ENCODE data around the gene PEAR1. TPM values are rescaled to one million over a fixed set of nuclear protein-coding genes. Genes with fewer than 3 reads are reported as not detected.

The PEAR1 gene
- total RNA-seq, 1 donor, result 17.0 TPM

DNA sequence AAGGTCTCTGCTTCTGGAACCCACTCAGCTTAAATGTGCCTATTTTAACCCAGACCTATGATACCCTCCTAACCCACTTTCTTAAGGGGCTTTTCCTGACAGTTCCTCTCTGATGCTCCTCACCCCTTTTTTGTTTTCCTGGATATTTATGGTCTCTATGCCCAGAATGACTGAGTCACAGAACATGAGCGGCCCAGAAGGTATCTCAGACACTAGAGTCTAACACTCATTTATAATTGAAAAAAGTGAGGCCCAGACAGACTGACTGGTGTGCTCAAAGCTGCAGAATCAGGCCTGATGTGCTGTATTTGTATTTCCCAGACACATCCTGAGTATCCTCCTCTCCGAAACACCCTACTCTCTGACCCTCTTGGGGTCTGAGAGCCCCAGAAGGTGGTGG lies 70.9 kb downstream of the PEAR1 start:
- no peak overlapping the region for H3K27ac ChIP-seq (ENCODE audit: low read depth, low read length)
- no peaks in the 10 kb centered on the region for H3K27me3 ChIP-seq (ENCODE audit: insufficient read depth, low read length)
- H3K4me1 ChIP-seq (ENCODE audit: insufficient read depth, low read length), result no peaks in the 10 kb centered on the region
- peaks cover 46% of the 10 kb centered on the region for H3K36me3 ChIP-seq (ENCODE audit: insufficient read depth, low read length)
- DNase-seq (ENCODE audit: insufficient read length, low spot score, missing footprints), result no peak
- TF ChIP-seq, protein P1, sequence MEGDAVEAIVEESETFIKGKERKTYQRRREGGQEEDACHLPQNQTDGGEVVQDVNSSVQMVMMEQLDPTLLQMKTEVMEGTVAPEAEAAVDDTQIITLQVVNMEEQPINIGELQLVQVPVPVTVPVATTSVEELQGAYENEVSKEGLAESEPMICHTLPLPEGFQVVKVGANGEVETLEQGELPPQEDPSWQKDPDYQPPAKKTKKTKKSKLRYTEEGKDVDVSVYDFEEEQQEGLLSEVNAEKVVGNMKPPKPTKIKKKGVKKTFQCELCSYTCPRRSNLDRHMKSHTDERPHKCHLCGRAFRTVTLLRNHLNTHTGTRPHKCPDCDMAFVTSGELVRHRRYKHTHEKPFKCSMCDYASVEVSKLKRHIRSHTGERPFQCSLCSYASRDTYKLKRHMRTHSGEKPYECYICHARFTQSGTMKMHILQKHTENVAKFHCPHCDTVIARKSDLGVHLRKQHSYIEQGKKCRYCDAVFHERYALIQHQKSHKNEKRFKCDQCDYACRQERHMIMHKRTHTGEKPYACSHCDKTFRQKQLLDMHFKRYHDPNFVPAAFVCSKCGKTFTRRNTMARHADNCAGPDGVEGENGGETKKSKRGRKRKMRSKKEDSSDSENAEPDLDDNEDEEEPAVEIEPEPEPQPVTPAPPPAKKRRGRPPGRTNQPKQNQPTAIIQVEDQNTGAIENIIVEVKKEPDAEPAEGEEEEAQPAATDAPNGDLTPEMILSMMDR (IDR thresholded peaks at IDR 0.05; ENCODE audit: extremely low read depth, low read depth, low read length), result no peak
- no peaks in the 10 kb centered on the region for H3K9me3 ChIP-seq (ENCODE audit: low read depth, low read length)
- no peak overlapping the region for H3K4me2 ChIP-seq (ENCODE audit: insufficient read depth, low read length)
- no peak overlapping the region for H3K4me3 ChIP-seq (ENCODE audit: insufficient read depth, low read length)
- no peak overlapping the region for H2AFZ ChIP-seq (ENCODE audit: low read length)
- H4K20me1 ChIP-seq (ENCODE audit: insufficient read depth, low read length), result no peaks in the 10 kb centered on the region
- H3K79me2 ChIP-seq (ENCODE audit: insufficient read depth, low read length), result no peaks in the 10 kb centered on the region

Small RNA genes within 50 kb of the gene (small RNA-seq; reads per million reads assigned to genes)
- gene MIR765, result 0.52 reads per million

Other genes with a start within 250 kb of the PEAR1 start
- 0.36 and 1.5 TPM in 2 replicates for gene NES, start 216.3 kb upstream of the PEAR1 start, total RNA-seq
- gene CRABP2, start 188.1 kb upstream of the PEAR1 start, total RNA-seq, result 9.1 and 16.6 TPM in 2 replicates
- gene METTL25B, start 165.2 kb upstream of the PEAR1 start, total RNA-seq, result 8.3 and 12.7 TPM in 2 replicates
- 16.8 and 21.0 TPM in 2 replicates for gene ISG20L2, start 165.0 kb upstream of the PEAR1 start, total RNA-seq
- gene MRPL24, start 152.6 kb upstream of the PEAR1 start, total RNA-seq, result 16.2 and 17.7 TPM in 2 replicates
- gene HDGF, start 142.0 kb upstream of the PEAR1 start, total RNA-seq, result 167 and 177 TPM in 2 replicates
- 18.0 and 22.8 TPM in 2 replicates for gene PRCC, start 126.2 kb upstream of the PEAR1 start, total RNA-seq
- gene SH2D2A, start 76.9 kb upstream of the PEAR1 start, total RNA-seq, result 0.29 and 0.36 TPM in 2 replicates
- 0.29 and 0.36 TPM in 2 replicates for gene INSRR, start 34.6 kb upstream of the PEAR1 start, total RNA-seq
- 0.36 and 0.88 TPM in 2 replicates for gene NTRK1, start 32.9 kb upstream of the PEAR1 start, total RNA-seq
- 0.36 and 0.59 TPM in 2 replicates for gene LRRC71, start 26.9 kb downstream of the PEAR1 start, total RNA-seq
- gene ARHGEF11, start 152.0 kb downstream of the PEAR1 start, total RNA-seq, result 45.4 and 50.3 TPM in 2 replicates
- not detected in 2 replicates for gene ETV3L, start 206.1 kb downstream of the PEAR1 start, total RNA-seq
- gene ETV3, start 244.7 kb downstream of the PEAR1 start, total RNA-seq, result 13.0 and 14.8 TPM in 2 replicates

Data from osteoblast (primary cell).